Measurements from ENCODE around the gene LIN7C.
"Not testable (repeated sequence)": the region's sequence is repeated elsewhere in the genome, so short reads cannot be mapped to it uniquely, and the experiment has no call there.

LIN7C gene

DNA sequence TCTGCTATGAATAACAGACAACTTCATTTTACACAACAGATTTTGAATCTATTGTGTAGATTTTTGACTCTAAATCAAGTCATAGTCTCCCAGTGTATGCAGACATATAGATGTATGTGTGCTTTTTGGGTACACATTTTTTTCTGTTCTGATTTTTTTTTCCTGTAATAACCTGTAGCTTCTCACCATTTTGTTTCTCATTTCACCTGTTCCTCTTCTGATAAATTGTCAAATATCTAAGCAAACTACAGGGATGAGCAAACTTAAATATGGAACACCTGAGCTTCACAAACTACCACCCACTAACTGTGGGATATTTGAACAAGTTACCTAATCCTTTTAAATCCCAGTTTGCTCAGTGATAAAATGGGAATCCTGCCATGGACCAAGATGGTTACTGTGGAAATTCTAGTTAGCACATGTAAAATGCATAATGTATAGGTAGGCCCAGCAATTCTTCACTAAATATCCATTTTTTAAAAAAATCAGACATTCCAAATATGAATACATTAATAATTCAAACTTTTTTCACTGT is 49.7 kb downstream of the LIN7C start:
- CTCF ChIA-PET: interaction anchor here (0.7 to 2.3 kb wide), 3 partner anchors 8 to 15 kb away, joined by 3 to 10 read pairs (median 3); no protein-coding TSS in a partner anchor
- POLR2A ChIA-PET: no interaction called here
- no peak for DNase-seq (ENCODE audit: extremely low spot score)
- TF ChIP-seq CTCF (IDR thresholded peaks at IDR 0.05; ENCODE audit: control extremely low read depth, extremely low read depth, low read depth, missing control alignments): no peak

GRCh38 chr11:27456140-27456794 is 50.3 kb downstream of the LIN7C start:
- POLR2A ChIA-PET: no interaction called here
- no peak for TF ChIP-seq CTCF (IDR thresholded peaks at IDR 0.05; ENCODE audit: control extremely low read depth, extremely low read depth, low read depth, missing control alignments)
- DNase-seq (ENCODE audit: extremely low spot score): no peak
- CTCF ChIA-PET: interaction anchor here (0.7 to 2.3 kb wide), 2 partner anchors 8 to 9 kb away, joined by 3 to 10 read pairs; no protein-coding TSS in a partner anchor

GRCh38 chr11:27455667-27456066 is 50.9 kb downstream of the LIN7C start:
- ChIA-PET CTCF (interaction anchor here (2.2 to 2.3 kb wide), 2 partner anchors 10 to 30 kb away, joined by 5 to 10 read pairs; no protein-coding TSS in a partner anchor), POLR2A (no interaction called here)
- TF ChIP-seq CTCF (IDR thresholded peaks at IDR 0.05; ENCODE audit: control extremely low read depth, extremely low read depth, low read depth, missing control alignments): no peak
- DNase-seq (ENCODE audit: extremely low spot score): no peak

DNA sequence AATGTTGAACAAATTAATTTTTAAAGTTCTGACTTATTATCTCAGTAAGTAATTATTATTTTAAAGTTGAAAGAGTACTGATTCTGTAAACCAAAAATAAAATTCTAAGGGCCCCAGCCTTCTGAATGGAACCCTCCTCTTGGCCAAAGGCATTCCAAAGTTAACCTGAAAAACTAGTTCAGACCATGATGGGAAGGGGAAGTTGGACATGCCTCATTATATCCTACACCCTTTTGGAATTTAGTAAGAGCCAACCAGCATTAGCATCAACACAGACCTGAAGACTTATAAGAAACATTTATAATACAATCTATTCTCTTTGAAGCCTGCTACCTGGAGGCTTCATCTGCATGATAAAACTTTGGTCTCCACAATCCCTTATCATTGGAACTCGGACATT is 52.9 kb downstream of the LIN7C start:
- POLR2A ChIA-PET: no interaction called here

DNA sequence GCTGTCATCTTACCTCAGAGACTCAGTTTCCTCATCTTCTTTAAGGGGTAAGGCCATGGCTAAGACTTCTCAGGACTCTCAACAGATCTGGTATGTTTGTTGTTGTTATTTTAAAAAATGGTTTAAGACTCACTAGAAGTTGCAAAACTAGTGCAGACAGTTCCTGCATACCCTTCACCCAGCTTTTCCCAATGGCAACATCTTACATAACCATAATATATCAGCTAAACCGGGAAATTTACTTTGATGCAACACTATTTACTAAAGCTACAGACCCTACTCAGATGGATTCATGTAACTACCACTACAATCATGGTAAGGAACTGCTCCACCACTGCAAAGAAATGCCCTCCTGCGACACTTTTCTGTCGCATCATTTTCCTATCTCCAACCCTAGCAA is 54.4 kb downstream of the LIN7C start:
- CTCF ChIA-PET: no interaction called here
- TF ChIP-seq CTCF (IDR thresholded peaks at IDR 0.05; ENCODE audit: control extremely low read depth, extremely low read depth, low read depth, missing control alignments): no peak
- POLR2A ChIA-PET: no interaction called here

More for the DNA sequence above, 52.9 kb downstream of the LIN7C start:
- CTCF ChIA-PET: interaction anchor here (1.2 to 2.2 kb wide), 2 partner anchors 8 to 32 kb away, joined by 3 to 5 read pairs; no protein-coding TSS in a partner anchor
- TF ChIP-seq CTCF (IDR thresholded peaks at IDR 0.05; ENCODE audit: control extremely low read depth, extremely low read depth, low read depth, missing control alignments): no peak
- DNase-seq (ENCODE audit: extremely low spot score): no peak

GRCh38 chr11:27451244-27451965 is 55.2 kb downstream of the LIN7C start:
- ChIA-PET POLR2A (no interaction called here), CTCF (no interaction called here)
- DNase-seq (ENCODE audit: extremely low spot score): no peak
- TF ChIP-seq CTCF (IDR thresholded peaks at IDR 0.05; ENCODE audit: control extremely low read depth, extremely low read depth, low read depth, missing control alignments): no peak

More for the DNA sequence above, 54.4 kb downstream of the LIN7C start:
- DNase-seq (ENCODE audit: extremely low spot score): no peak

DNA sequence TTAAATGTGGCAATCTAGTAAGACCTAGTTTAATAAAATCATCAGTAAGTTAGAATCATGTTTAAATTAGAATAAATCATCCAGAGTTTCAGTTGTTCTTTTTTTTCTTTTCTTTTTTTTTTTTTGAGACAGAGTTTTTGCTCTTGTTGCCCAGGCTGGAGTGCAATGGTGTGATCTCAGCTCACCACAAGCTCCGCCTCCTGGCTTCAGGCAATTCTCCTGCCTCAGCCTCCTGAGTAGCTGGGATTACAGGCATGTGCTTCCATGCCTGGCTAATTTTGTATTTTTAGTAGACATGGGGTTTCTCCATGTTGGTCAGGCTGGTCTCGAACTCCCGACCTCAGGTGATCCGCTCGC is 58.4 kb downstream of the LIN7C start:
- DNase-seq (ENCODE audit: extremely low spot score); POLR2A ChIA-PET: not testable (repeated sequence)
- CTCF ChIA-PET: interaction anchor here (1.1 to 1.2 kb wide), 3 partner anchors 9 to 197 kb away, joined by 3 to 4 read pairs (median 3); no protein-coding TSS in a partner anchor

Measured in GM10248 (cell line).